ENCODE measurements around the gene MGAT3.

DNA sequence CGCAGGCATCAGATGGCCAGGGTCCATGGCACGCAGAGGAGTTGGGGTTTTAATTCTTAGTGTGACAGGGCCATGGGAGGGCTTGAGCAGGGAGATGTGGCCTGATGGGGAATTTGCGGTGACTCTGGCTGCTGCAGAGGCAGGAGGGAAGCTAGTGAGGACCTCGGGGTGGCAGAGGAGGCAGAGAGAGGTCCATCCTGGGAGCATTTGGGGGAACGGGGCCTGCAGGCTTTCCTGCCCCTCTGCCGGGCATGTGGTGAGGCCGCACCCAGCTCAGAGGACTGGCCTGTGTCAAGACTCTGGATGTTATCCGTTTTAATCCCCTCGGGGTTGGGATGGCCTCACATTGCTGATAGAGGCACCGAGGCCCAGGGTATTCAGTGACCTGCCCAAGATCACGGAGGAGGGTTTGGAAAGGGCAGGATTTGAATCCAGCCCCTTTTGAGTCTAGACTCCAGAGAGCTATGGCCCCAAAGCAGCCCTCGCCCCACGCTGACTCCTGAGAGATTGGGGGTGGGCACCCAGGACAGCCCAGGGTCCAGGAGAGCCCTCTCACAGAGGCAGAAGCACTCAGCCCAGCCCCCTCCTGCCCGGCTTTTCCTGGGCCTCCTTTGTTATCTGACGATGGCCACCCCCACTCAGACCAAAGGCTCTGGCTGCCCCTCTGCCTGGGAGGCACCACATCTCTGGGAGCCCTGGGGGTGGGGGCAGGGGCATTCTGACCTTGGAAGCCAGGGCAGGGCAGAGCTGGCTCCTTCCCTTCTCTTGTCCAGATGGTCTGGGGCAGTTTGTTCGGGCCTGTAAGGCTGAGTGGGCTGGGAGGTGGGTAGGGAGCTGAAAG, 13.9 kb downstream of the MGAT3 start:
- TF ChIP-seq POLR2A (IDR thresholded peaks at IDR 0.05; ENCODE audit: borderline replicate concordance, extremely low read depth, insufficient read depth, insufficient read length): no peak
- TF ChIP-seq, protein P1, sequence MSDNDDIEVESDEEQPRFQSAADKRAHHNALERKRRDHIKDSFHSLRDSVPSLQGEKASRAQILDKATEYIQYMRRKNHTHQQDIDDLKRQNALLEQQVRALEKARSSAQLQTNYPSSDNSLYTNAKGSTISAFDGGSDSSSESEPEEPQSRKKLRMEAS (IDR thresholded peaks at IDR 0.05): no peak
- TF ChIP-seq, protein P2, sequence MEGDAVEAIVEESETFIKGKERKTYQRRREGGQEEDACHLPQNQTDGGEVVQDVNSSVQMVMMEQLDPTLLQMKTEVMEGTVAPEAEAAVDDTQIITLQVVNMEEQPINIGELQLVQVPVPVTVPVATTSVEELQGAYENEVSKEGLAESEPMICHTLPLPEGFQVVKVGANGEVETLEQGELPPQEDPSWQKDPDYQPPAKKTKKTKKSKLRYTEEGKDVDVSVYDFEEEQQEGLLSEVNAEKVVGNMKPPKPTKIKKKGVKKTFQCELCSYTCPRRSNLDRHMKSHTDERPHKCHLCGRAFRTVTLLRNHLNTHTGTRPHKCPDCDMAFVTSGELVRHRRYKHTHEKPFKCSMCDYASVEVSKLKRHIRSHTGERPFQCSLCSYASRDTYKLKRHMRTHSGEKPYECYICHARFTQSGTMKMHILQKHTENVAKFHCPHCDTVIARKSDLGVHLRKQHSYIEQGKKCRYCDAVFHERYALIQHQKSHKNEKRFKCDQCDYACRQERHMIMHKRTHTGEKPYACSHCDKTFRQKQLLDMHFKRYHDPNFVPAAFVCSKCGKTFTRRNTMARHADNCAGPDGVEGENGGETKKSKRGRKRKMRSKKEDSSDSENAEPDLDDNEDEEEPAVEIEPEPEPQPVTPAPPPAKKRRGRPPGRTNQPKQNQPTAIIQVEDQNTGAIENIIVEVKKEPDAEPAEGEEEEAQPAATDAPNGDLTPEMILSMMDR (IDR thresholded peaks at IDR 0.05 in 2 of 3, conservative IDR thresholded peaks at IDR 0.05 in 1 of 3; ENCODE audit: borderline replicate concordance in 1 of 3, insufficient read depth in 1 of 3, low read depth in 2 of 3, low read length in 2 of 3): no peak
- no peak for TF ChIP-seq EZH2 (IDR thresholded peaks at IDR 0.05)
- TF ChIP-seq, protein P3, sequence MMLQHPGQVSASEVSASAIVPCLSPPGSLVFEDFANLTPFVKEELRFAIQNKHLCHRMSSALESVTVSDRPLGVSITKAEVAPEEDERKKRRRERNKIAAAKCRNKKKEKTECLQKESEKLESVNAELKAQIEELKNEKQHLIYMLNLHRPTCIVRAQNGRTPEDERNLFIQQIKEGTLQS (IDR thresholded peaks at IDR 0.05): no peak

Measured in HCT116 (cell line).